ENCODE results near the gene NCAPG2. TPM values are rescaled to one million over a fixed set of nuclear protein-coding genes. Genes with fewer than 3 reads are reported as not detected.
"Not testable (repeated sequence)": the region's sequence is repeated elsewhere in the genome, so short reads cannot be mapped to it uniquely, and the experiment has no call there.

Gene NCAPG2
- total and polyA plus RNA-seq, 9 donors = 3.2 to 9.3 (median 5.1) TPM

GRCh38 chr7:158706273-158706704 is 1.7 kb upstream of the NCAPG2 start:
- Histone ChIP-seq H3K27ac (no peak overlapping the region), H3K4me3 (no peak overlapping the region)
- WGBS, 3 donors = 28 to 52% (median 41%) methylated on average over 5 of the region's 5 CpGs

GRCh38 chr7:158705234-158705850 is 738 bp upstream of the NCAPG2 start:
- Histone ChIP-seq H3K4me1 (ENCODE audit: insufficient read depth) (peaks cover 1% of the 10 kb centered on the region), H3K4me3 (peak overlapping the region; percentile 81), H3K9me3 (no peaks in the 10 kb centered on the region), H3K27me3 (no peaks in the 10 kb centered on the region), H3K36me3 (no peaks in the 10 kb centered on the region), H3K27ac (peak overlapping the region; percentile 15 to 84)
- no peak for TF ChIP-seq POLR2A (IDR thresholded peaks at IDR 0.05)
- no peak for TF ChIP-seq CTCF (IDR thresholded peaks at IDR 0.05)
- no peak for TF ChIP-seq EP300 (IDR thresholded peaks at IDR 0.05)
- WGBS, 3 donors = 3 to 6% (median 4%) methylated on average over 22 of the region's 22 CpGs
- no peak for DNase-seq
- intact Hi-C loops (cut with DNase I) = loop anchor here in 2 of 4 donors (2.0 to 10.0 kb wide), 2 partner anchors 129 to 179 kb away; no protein-coding TSS in a partner anchor

More at GRCh38 chr7:158706273-158706704, 1.7 kb upstream of the NCAPG2 start:
- Histone ChIP-seq H3K9me3 (no peaks in the 10 kb centered on the region), H3K4me1 (ENCODE audit: insufficient read depth) (peaks cover 1% of the 10 kb centered on the region), H3K27me3 (no peaks in the 10 kb centered on the region), H3K36me3 (no peaks in the 10 kb centered on the region)
- TF ChIP-seq CTCF (IDR thresholded peaks at IDR 0.05) = no peak
- no peak for TF ChIP-seq EP300 (IDR thresholded peaks at IDR 0.05)
- TF ChIP-seq POLR2A (IDR thresholded peaks at IDR 0.05) = no peak
- DNase-seq = no peak
- intact Hi-C loops (cut with DNase I) = loop anchor here in 1 of 4 donors (10.0 kb wide), 1 partner anchor 129 kb away; no protein-coding TSS in a partner anchor

GRCh38 chr7:158703679-158704523 is 703 bp downstream of the NCAPG2 start:
- not testable (repeated sequence) for H3K4me1 ChIP-seq (ENCODE audit: insufficient read depth); H3K36me3 ChIP-seq; H3K9me3 ChIP-seq; H3K27ac ChIP-seq; DNase-seq; H3K27me3 ChIP-seq
- intact Hi-C loops (cut with DNase I) = loop anchor here in 2 of 4 donors (2.0 to 10.0 kb wide), 3 partner anchors 131 to 273 kb away; no protein-coding TSS in a partner anchor
- WGBS, 3 donors = 14 to 50% (median 17%) methylated on average over 15 to 23 of the region's 23 CpGs
- H3K4me3 ChIP-seq = peak overlapping the region; percentile 81

- H3K4me1 ChIP-seq (ENCODE audit: insufficient read depth) = peaks cover 1% of the 10 kb centered on the region
- no peaks in the 10 kb centered on the region for H3K36me3 ChIP-seq
- no peak for TF ChIP-seq POLR2A (IDR thresholded peaks at IDR 0.05)
- TF ChIP-seq EP300 (IDR thresholded peaks at IDR 0.05) = no peak
- TF ChIP-seq CTCF (IDR thresholded peaks at IDR 0.05) = no peak
- DNase-seq = no peak
- H3K27ac ChIP-seq = no peak overlapping the region
- 55 to 58% (median 56%) methylated on average over 3 of the region's 3 CpGs for WGBS, 3 donors
- intact Hi-C loops (cut with DNase I) = loop anchor here in 2 of 4 donors (5.0 to 10.0 kb wide), 2 partner anchors 132 to 274 kb away; no protein-coding TSS in a partner anchor
- H3K4me3 ChIP-seq = no peak overlapping the region
- no peaks in the 10 kb centered on the region for H3K27me3 ChIP-seq
- H3K9me3 ChIP-seq = no peaks in the 10 kb centered on the region
Observed at GRCh38 chr7:158702944-158703343, 1.7 kb downstream of the NCAPG2 start.
